Colonic mucosa (tissue), 4 donors: Measurements from ENCODE around the gene LHX8. TPM values are rescaled to one million over a fixed set of nuclear protein-coding genes. Genes with fewer than 3 reads are reported as not detected.

Experiments
- DNase-seq: peaks from one replicate; pipeline ENCODE4 v3.0.0-alpha.2; 2020
- H3K27ac ChIP-seq: fragments of 200-600 bp; one replicate; pipeline ENCODE4 v1.8.0; 2021
- H3K27me3 ChIP-seq: fragments of 200-600 bp; one replicate; pipeline ENCODE4 v1.8.0; 2021
- H3K36me3 ChIP-seq: fragments of 200-600 bp; one replicate; pipeline ENCODE4 v1.8.0; 2021
- H3K4me1 ChIP-seq: fragments of 200-600 bp; one replicate; pipeline ENCODE4 v1.8.0; 2021; ENCODE audit warnings: mild to moderate bottlenecking
- H3K4me3 ChIP-seq: fragments of 200-600 bp; one replicate; pipeline ENCODE4 v1.8.0; 2021
- H3K9ac ChIP-seq, 2 donors: one replicate each; pipeline ENCODE4 v1.7.0; 2013; ENCODE audit warnings: control low read depth in 2 of 2, low read depth in 2 of 2, low read length in 2 of 2
- H3K9me3 ChIP-seq: fragments of 200-600 bp; one replicate; pipeline ENCODE4 v1.8.0; 2021
- intact Hi-C: fragments of 100-400 bp; cut with DNase I; formaldehyde crosslinking; loops from one replicate; pipeline ENCODE4 v1.14.1; 2022
- total RNA-seq, 2 donors: library from RNA; stranded (reverse); fragmentation: NEBNext Ultra II Directional in 1 of 2; extraction: Animal tissue kit (Norgen Biotek cat#: 25700) in 1 of 2; gene quantifications; one replicate each; pipeline ENCODE4 v1.2.1, GENCODE V29; 2021
- TF ChIP-seq, protein P1 (sequence below): fragments of 200-600 bp; IDR thresholded peaks from one replicate; pipeline ENCODE4 v1.8.0; 2022; ENCODE audit warnings: antibody characterized with exemption, mild to moderate bottlenecking
- donor health status: healthy.
- donor health status: DM: no; HTN: no; CAD: no.
- donor health status: DM: no; HTN: no; CAD: no.

LHX8 gene
- not detected for total RNA-seq

DNA sequence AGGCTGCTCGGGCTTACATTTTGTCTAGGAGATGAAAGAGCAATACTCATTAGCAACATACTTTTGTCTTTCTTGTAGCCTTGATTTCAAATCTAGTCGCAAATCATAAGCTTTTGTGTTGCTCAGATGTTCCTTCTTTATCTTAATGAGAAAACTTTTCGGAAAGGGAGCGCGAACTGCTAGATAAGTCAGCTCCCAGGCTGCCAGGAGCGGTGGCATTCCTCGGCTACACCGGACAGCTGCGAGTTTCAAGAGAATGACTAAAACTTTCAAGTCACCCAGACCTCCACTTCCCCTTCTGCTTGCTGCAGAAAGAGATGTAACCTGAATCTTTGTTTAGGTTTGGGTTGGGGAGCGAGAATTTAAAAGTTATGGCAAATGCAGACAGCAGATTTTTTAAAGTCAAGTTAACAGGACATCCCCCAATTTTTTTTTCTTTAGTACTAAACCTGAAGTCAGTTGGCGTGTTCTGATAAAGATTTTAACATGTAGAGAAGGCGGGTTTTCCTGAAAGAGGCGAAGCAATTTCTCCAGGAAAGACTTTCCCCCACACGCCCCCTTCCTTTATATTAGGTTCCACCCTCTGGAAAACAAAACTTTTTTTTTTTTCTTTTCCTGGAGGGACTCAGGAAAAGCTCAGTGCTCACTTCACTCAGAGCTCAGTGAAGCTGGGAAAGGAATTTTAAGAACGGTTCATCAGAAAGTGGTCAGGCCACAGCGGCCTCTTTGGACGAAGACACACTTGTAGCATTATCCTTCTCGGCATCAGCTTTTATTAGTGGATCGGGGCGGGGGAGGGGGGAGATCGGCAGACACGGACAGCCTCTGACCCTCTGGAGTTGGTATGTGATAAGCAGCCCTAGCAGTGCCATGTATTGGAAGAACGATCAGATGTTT lies at the start of gene LHX8:
LHX8 (plus strand) TSS at position 639 of the 897 bp plus-strand sequence. CDS start 2,227 bp downstream, outside the sequence.
- DNase-seq: no peak
- TF ChIP-seq, protein P1, sequence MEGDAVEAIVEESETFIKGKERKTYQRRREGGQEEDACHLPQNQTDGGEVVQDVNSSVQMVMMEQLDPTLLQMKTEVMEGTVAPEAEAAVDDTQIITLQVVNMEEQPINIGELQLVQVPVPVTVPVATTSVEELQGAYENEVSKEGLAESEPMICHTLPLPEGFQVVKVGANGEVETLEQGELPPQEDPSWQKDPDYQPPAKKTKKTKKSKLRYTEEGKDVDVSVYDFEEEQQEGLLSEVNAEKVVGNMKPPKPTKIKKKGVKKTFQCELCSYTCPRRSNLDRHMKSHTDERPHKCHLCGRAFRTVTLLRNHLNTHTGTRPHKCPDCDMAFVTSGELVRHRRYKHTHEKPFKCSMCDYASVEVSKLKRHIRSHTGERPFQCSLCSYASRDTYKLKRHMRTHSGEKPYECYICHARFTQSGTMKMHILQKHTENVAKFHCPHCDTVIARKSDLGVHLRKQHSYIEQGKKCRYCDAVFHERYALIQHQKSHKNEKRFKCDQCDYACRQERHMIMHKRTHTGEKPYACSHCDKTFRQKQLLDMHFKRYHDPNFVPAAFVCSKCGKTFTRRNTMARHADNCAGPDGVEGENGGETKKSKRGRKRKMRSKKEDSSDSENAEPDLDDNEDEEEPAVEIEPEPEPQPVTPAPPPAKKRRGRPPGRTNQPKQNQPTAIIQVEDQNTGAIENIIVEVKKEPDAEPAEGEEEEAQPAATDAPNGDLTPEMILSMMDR: no peak
- no peak within 1 kb of the TSS for H3K9ac ChIP-seq
- no peaks in the 10 kb centered on the region for H3K4me1 ChIP-seq
- no peaks in the 10 kb centered on the region for H3K9me3 ChIP-seq
- intact Hi-C loops: no loop called here
- peaks cover 85% of the 10 kb centered on the region for H3K27me3 ChIP-seq
- H3K36me3 ChIP-seq: no peaks in the 10 kb centered on the region
- H3K4me3 ChIP-seq: no peak within 1 kb of the TSS
- no peak within 1 kb of the TSS for H3K27ac ChIP-seq

DNA sequence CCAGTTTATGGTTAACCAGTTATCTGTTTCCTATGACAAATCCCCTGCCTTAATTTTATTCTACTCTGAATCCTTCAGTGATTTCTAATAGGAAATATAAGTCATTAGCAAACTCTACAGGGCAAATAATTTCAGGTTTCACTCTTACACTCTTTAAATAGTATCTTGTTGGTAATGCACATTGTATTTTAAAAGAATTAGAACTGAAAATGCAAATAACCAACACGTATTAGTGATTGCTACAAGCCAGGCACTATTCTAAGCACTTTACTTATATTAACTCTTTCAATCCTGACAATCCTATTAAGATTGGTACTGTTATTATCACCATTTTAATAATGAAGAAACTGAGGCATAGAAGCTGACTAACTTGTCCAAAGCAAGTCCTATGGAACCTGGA lies 48.3 kb upstream of the LHX8 start:
- Histone ChIP-seq H3K4me3 (no peak overlapping the region), H3K9ac (no peak overlapping the region)
- intact Hi-C loops: no loop called here

DNA sequence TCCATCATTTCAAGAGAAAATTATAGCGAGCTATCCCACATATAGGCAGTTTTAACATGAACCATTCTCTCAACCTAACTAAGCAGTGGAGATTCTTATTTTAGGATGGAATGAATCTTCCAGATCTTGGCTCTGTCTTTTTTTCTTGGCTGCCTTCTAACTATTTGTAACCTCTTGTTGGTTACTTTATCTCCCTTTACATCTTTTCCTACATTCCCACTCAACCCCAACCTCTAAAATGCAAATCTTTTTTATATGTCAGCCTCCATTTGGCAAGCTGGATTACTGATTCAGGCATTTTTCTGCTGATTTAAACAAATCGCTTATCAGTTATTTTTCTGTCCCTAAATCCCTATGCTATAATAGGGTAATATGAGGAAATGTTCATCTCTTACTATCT lies 46.9 kb upstream of the LHX8 start:
- H3K27me3 ChIP-seq: no peaks in the 10 kb centered on the region
- H3K9ac ChIP-seq: no peak overlapping the region
- DNase-seq: no peak
- no peak overlapping the region for H3K4me3 ChIP-seq
- intact Hi-C loops: no loop called here
- no peaks in the 10 kb centered on the region for H3K9me3 ChIP-seq
- H3K36me3 ChIP-seq: no peaks in the 10 kb centered on the region
- no peaks in the 10 kb centered on the region for H3K4me1 ChIP-seq
- H3K27ac ChIP-seq: no peak overlapping the region
- TF ChIP-seq, protein P1: no peak

More for the DNA sequence above, 48.3 kb upstream of the LHX8 start:
- no peak for DNase-seq
- no peak overlapping the region for H3K27ac ChIP-seq
- H3K9me3 ChIP-seq: no peaks in the 10 kb centered on the region
- TF ChIP-seq, protein P1: no peak
- H3K27me3 ChIP-seq: no peaks in the 10 kb centered on the region
- H3K4me1 ChIP-seq: no peaks in the 10 kb centered on the region
- H3K36me3 ChIP-seq: no peaks in the 10 kb centered on the region

DNA sequence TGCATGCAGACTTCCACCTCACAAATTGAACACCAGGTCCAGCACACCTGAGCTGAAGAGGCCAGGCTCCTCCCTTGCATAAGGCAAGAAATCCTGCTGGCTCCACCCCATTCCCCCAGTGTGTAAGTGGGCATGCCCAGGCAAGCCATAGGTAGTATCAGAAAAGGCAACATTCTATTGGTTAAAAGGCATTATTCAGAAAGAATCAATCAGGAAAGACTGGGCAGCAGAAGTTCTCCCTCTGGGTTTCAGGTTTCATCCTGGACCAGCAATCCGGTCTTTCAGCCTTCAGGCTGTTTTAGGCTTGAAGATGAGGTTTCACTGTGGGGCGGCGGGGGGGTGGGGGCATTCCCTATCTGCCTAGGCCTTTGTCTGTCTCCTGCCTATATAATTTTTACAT lies 42.0 kb upstream of the LHX8 start:
- Histone ChIP-seq H3K9me3 (no peaks in the 10 kb centered on the region), H3K9ac (no peak overlapping the region), H3K4me3 (no peak overlapping the region), H3K27me3 (no peaks in the 10 kb centered on the region), H3K27ac (no peak overlapping the region), H3K36me3 (no peaks in the 10 kb centered on the region), H3K4me1 (no peaks in the 10 kb centered on the region)
- no peak for DNase-seq
- TF ChIP-seq, protein P1: no peak
- intact Hi-C loops: no loop called here

DNA sequence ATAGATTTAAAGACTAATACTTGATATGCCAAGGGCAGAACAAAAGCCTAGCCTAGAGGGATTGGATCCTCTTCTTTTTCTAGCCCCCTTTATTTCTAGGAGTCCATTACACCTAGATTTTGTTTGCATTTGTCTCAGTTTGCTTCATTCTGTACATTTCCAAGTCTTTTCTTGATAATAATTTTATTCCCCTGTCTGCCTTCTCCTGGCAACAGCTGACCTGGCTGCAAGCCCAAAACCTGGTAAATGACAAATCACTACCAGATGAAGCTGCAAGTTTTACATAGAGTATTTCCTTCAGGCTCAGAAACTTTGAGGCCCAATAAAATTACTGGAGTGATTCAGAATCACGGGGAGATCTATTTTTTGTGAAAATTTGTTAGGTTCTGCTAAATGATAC lies 36.5 kb upstream of the LHX8 start:
- Histone ChIP-seq H3K4me3 (no peak overlapping the region), H3K9me3 (no peaks in the 10 kb centered on the region), H3K9ac (no peak overlapping the region), H3K27me3 (no peaks in the 10 kb centered on the region), H3K4me1 (no peaks in the 10 kb centered on the region), H3K36me3 (no peaks in the 10 kb centered on the region), H3K27ac (no peak overlapping the region)
- intact Hi-C loops: no loop called here
- DNase-seq: no peak
- TF ChIP-seq, protein P1: no peak
